ENCODE measurements around the gene SENP8.

The SENP8 gene

GRCh38 chr15:72082176-72082575 is 36.0 kb upstream of the SENP8 start:
- Histone ChIP-seq H3K27ac (no peak overlapping the region), H3K4me3 (no peak overlapping the region)
- no peak for DNase-seq (ENCODE audit: low spot score)
- TF ChIP-seq, protein P1, sequence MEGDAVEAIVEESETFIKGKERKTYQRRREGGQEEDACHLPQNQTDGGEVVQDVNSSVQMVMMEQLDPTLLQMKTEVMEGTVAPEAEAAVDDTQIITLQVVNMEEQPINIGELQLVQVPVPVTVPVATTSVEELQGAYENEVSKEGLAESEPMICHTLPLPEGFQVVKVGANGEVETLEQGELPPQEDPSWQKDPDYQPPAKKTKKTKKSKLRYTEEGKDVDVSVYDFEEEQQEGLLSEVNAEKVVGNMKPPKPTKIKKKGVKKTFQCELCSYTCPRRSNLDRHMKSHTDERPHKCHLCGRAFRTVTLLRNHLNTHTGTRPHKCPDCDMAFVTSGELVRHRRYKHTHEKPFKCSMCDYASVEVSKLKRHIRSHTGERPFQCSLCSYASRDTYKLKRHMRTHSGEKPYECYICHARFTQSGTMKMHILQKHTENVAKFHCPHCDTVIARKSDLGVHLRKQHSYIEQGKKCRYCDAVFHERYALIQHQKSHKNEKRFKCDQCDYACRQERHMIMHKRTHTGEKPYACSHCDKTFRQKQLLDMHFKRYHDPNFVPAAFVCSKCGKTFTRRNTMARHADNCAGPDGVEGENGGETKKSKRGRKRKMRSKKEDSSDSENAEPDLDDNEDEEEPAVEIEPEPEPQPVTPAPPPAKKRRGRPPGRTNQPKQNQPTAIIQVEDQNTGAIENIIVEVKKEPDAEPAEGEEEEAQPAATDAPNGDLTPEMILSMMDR (IDR thresholded peaks at IDR 0.05) = no peak

DNA sequence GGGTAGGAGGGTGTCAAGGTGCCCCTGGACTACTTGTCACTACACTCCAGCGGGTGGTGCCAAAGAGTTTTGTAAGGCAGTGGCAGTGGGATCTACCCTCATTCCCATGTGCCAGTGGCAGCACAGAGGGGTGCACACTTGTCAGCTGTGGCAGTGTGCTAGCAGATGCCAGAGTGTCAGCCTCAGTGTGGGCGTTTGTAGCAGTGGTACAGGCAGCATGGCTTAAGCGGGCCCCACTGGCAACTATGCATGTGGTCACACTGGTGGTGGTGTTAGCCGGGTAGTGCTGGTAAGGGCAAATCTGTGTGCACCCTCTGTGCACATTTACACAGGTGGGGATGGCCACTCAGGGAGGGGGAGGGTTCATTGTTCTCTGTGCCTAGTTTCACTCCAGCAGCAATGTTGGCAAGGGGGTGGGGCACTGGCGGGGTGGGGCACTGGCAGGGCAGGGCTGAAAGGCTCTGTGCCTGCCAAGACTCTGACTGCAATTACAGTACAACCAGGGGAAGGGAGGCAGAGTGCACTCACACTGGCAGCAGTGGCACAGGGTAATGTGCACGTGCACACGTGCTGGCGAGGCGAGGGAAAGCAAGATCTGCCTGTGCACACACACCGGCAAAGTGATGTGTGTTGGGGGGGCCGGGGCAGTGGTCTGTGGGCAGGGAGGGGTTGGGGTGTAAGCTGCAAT is 32.0 kb upstream of the SENP8 start:
- Histone ChIP-seq H3K27ac (no peak overlapping the region), H3K4me3 (no peak overlapping the region)
- DNase-seq (ENCODE audit: low spot score) = no peak
- TF ChIP-seq, protein P1 (IDR thresholded peaks at IDR 0.05) = no peak

DNA sequence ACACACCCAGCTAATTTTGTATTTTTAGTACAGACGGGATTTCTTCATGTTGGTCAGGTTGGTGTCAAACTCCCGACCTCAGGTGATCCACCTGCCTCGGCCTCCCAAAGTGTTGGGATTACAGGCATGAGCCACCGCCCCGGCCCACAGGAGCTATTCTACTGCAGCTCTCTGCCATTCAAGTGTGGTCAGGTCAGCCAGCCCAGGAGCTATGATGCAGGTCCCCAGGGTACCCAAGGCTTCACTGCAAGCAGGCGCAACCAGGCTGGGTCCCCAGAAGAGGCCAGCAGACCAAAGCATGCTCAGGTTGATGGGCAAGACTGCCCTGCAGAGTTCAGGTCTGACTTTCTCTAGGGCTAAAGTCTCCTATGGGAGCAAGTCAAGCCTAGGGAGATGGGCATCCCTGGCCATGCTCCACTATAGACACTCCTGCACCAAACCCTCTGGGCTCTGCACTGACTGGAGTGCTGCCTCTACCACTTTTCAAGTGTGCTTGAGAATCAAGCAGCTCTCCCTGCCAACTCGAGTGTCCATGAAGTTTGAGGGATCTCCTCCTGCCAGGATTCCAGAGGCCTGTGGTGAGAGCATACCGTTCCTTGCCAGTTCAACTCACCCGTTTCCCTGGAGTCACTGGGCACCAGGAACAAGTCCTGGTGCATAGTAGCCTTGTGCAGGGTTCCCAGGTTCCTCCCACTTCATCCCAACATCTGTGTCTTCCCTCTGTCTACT is 31.1 kb upstream of the SENP8 start:
- H3K4me3 ChIP-seq = no peak overlapping the region
- H3K27ac ChIP-seq = no peak overlapping the region
- TF ChIP-seq, protein P1 (IDR thresholded peaks at IDR 0.05) = no peak
- no peak for DNase-seq (ENCODE audit: low spot score)

DNA sequence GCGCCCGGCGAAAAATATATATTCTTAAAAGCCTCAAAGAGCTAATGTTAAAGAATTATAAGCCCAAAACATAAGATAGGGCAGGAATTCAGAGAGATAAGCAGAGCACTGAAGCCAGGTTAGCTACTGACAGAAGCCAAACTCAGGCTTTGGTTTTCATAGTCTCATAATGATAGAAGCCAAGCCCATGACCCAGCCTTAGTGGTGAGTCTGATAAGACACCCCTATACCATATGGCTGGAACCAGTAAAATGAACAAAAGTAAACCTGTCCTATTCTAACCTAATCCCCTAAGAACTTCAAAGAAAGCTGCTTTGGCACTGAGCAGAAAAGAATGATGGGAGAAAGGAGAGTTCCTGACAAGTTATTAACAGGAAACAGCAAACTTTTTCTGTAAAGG is 26.2 kb upstream of the SENP8 start:
- Histone ChIP-seq H3K27ac (no peak overlapping the region), H3K4me3 (no peak overlapping the region)
- no peak for DNase-seq (ENCODE audit: low spot score)
- TF ChIP-seq, protein P1 (IDR thresholded peaks at IDR 0.05) = no peak

DNA sequence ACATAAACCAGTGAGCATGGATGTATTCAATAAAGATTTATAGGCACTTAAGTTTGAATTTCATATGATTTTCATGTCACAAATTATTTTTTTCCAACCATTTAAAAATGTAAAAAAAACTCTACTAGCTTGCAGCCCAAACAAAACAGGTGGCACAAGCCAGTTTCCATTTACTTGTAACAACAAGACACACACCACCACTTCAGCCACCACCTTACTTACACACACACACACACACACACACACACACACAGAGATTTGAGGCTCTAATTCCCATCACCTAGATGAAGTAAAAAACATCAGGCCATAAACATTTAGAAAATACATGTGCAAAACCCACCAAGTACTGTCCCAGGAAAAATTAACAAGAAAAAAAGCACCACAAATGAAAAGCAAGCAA is 25.5 kb upstream of the SENP8 start:
- TF ChIP-seq, protein P1 (IDR thresholded peaks at IDR 0.05) = no peak
- no peak overlapping the region for H3K4me3 ChIP-seq
- DNase-seq (ENCODE audit: low spot score) = no peak
- H3K27ac ChIP-seq = no peak overlapping the region

GRCh38 chr15:72096796-72097195 is 21.4 kb upstream of the SENP8 start:
- TF ChIP-seq, protein P1 (IDR thresholded peaks at IDR 0.05) = no peak
- H3K27ac ChIP-seq = no peak overlapping the region
- no peak overlapping the region for H3K4me3 ChIP-seq
- no peak for DNase-seq (ENCODE audit: low spot score)

DNA sequence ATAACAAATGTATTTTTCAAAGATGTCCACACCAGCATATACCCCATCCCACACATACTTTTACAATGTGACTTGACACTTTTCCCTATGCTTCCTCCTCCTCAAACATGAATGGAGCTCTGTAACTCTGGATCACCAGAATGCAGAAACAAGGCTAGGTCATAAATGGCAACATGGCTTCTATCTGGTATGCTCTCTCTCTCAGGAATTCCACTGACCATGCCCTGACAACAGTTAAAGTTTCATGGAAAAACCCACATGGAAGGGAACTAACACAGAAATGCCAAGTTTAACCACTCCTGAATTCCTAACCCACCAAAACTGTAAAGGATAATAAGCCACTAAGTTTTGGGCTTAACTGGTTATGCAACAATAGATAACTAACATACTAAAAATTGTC is 20.2 kb upstream of the SENP8 start:
- Histone ChIP-seq H3K4me3 (no peak overlapping the region), H3K27ac (no peak overlapping the region)
- no peak for DNase-seq (ENCODE audit: low spot score)
- TF ChIP-seq, protein P1 (IDR thresholded peaks at IDR 0.05) = no peak

Measured in coronary artery (tissue), 2 donors.